ENCODE results near the gene DIPK2A.

The DIPK2A gene

GRCh38 chr3:143988306-143988705 lies 16.7 kb downstream of the DIPK2A start:
- H3K27me3 Mint-ChIP-seq (ENCODE audit: low read depth) = no peaks in the 10 kb centered on the region
- no peak overlapping the region for H3K4me3 Mint-ChIP-seq
- DNase-seq (ENCODE audit: low spot score) = no peak
- peaks cover 6% of the 10 kb centered on the region for H3K4me1 Mint-ChIP-seq (ENCODE audit: low read depth)
- H3K9me3 Mint-ChIP-seq = peaks cover 2% of the 10 kb centered on the region
- peaks cover 32% of the 10 kb centered on the region for H3K36me3 Mint-ChIP-seq (ENCODE audit: low read depth)
- no peak overlapping the region for H3K27ac Mint-ChIP-seq

GRCh38 chr3:143989461-143989860 lies 17.8 kb downstream of the DIPK2A start:
- no peaks in the 10 kb centered on the region for H3K9me3 Mint-ChIP-seq
- H3K27ac Mint-ChIP-seq = no peak overlapping the region
- H3K36me3 Mint-ChIP-seq (ENCODE audit: low read depth) = peaks cover 30% of the 10 kb centered on the region
- H3K4me1 Mint-ChIP-seq (ENCODE audit: low read depth) = peaks cover 6% of the 10 kb centered on the region
- no peak for DNase-seq (ENCODE audit: low spot score)
- H3K4me3 Mint-ChIP-seq = no peak overlapping the region
- no peaks in the 10 kb centered on the region for H3K27me3 Mint-ChIP-seq (ENCODE audit: low read depth)

GRCh38 chr3:143991713-143992112 lies 20.1 kb downstream of the DIPK2A start:
- H3K27me3 Mint-ChIP-seq (ENCODE audit: low read depth) = no peaks in the 10 kb centered on the region
- DNase-seq (ENCODE audit: low spot score) = no peak
- peaks cover 29% of the 10 kb centered on the region for H3K36me3 Mint-ChIP-seq (ENCODE audit: low read depth)
- H3K4me1 Mint-ChIP-seq (ENCODE audit: low read depth) = peaks cover 6% of the 10 kb centered on the region
- H3K27ac Mint-ChIP-seq = no peak overlapping the region
- no peaks in the 10 kb centered on the region for H3K9me3 Mint-ChIP-seq
- no peak overlapping the region for H3K4me3 Mint-ChIP-seq

- no peak overlapping the region for H3K27ac Mint-ChIP-seq
- peaks cover 6% of the 10 kb centered on the region for H3K36me3 Mint-ChIP-seq (ENCODE audit: low read depth)
- H3K27me3 Mint-ChIP-seq (ENCODE audit: low read depth) = no peaks in the 10 kb centered on the region
- H3K4me3 Mint-ChIP-seq = no peak overlapping the region
- DNase-seq (ENCODE audit: low spot score) = no peak
- no peaks in the 10 kb centered on the region for H3K9me3 Mint-ChIP-seq
- H3K4me1 Mint-ChIP-seq (ENCODE audit: low read depth) = no peaks in the 10 kb centered on the region
Observed at GRCh38 chr3:143998266-143998665, 26.6 kb downstream of the DIPK2A start.

- Mint-ChIP-seq H3K27me3 (ENCODE audit: low read depth) (no peaks in the 10 kb centered on the region), H3K4me3 (no peak overlapping the region), H3K9me3 (no peaks in the 10 kb centered on the region), H3K4me1 (ENCODE audit: low read depth) (no peaks in the 10 kb centered on the region), H3K36me3 (ENCODE audit: low read depth) (no peaks in the 10 kb centered on the region), H3K27ac (no peak overlapping the region)
- DNase-seq (ENCODE audit: low spot score) = no peak
Observed at GRCh38 chr3:144003051-144003450, 31.4 kb downstream of the DIPK2A start.

GRCh38 chr3:144010371-144010770 lies 38.7 kb downstream of the DIPK2A start:
- Mint-ChIP-seq H3K4me1 (ENCODE audit: low read depth) (no peaks in the 10 kb centered on the region), H3K4me3 (no peak overlapping the region), H3K27ac (no peak overlapping the region), H3K36me3 (ENCODE audit: low read depth) (no peaks in the 10 kb centered on the region), H3K9me3 (no peaks in the 10 kb centered on the region), H3K27me3 (ENCODE audit: low read depth) (peaks cover 6% of the 10 kb centered on the region)
- no peak for DNase-seq (ENCODE audit: low spot score)

GRCh38 chr3:144011251-144011799 lies 39.7 kb downstream of the DIPK2A start:
- Mint-ChIP-seq H3K27me3 (ENCODE audit: low read depth) (peaks cover 6% of the 10 kb centered on the region), H3K4me3 (no peak overlapping the region), H3K36me3 (ENCODE audit: low read depth) (no peaks in the 10 kb centered on the region), H3K27ac (no peak overlapping the region), H3K4me1 (ENCODE audit: low read depth) (no peaks in the 10 kb centered on the region), H3K9me3 (no peaks in the 10 kb centered on the region)
- DNase-seq (ENCODE audit: low spot score) = no peak

- no peak for DNase-seq (ENCODE audit: low spot score)
- Mint-ChIP-seq H3K4me3 (no peak overlapping the region), H3K4me1 (ENCODE audit: low read depth) (no peaks in the 10 kb centered on the region), H3K27ac (no peak overlapping the region), H3K36me3 (ENCODE audit: low read depth) (no peaks in the 10 kb centered on the region), H3K27me3 (ENCODE audit: low read depth) (peaks cover 6% of the 10 kb centered on the region), H3K9me3 (no peaks in the 10 kb centered on the region)
Observed at GRCh38 chr3:144015133-144015532, 43.5 kb downstream of the DIPK2A start.

GRCh38 chr3:144018776-144019175 lies 47.2 kb downstream of the DIPK2A start:
- H3K9me3 Mint-ChIP-seq = no peaks in the 10 kb centered on the region
- H3K27ac Mint-ChIP-seq = no peak overlapping the region
- H3K4me1 Mint-ChIP-seq (ENCODE audit: low read depth) = no peaks in the 10 kb centered on the region
- H3K4me3 Mint-ChIP-seq = no peak overlapping the region
- no peaks in the 10 kb centered on the region for H3K36me3 Mint-ChIP-seq (ENCODE audit: low read depth)
- no peak for DNase-seq (ENCODE audit: low spot score)
- H3K27me3 Mint-ChIP-seq (ENCODE audit: low read depth) = no peaks in the 10 kb centered on the region

All from T-helper 2 cell treated with Interferon-gamma antibody and Interleukin-4, amounts not matched to agents 5 μg/mL and 100 μg/mL, for 36 hours (primary cell).